CD4-positive, alpha-beta memory T cell (primary cell): ENCODE data around the gene MLH3. TPM values are rescaled to one million over a fixed set of nuclear protein-coding genes. Genes with fewer than 3 reads are reported as not detected.
A peak's percentile ranks its signal among the peaks of the same experiment; 100 is the strongest.

Experiments used
- CTCF ChIA-PET: fragments of 350-600 bp; sonication (Branson Sonifier 250); formaldehyde crosslinking; loops from one replicate; lab custom pipeline; 2021; ENCODE audit warnings: inconsistent platforms; ENCODE audit not compliant: partially characterized antibody; lab: Charles Lee
- POLR2A ChIA-PET: fragments of 350-600 bp; sonication (Branson Sonifier 250); formaldehyde crosslinking; loops from one replicate; lab custom pipeline; 2021; ENCODE audit not compliant: partially characterized antibody; lab: Charles Lee
- DNase-seq, 5 donors: peaks; one replicate each; pipeline versions ENCODE4 v3.0.0 to v3.0.0-alpha.2; 2020 to 2022; ENCODE audit warnings: mixed read lengths in 1 of 5
- H3K27ac ChIP-seq: one replicate; pipeline ENCODE4 v1.7.0; 2013; ENCODE audit warnings: low read depth, low read length
- H3K27me3 ChIP-seq: 2 replicates; pipeline ENCODE4 v1.7.0; 2013; ENCODE audit warnings: mild to moderate bottlenecking, low read length, moderate library complexity; ENCODE audit not compliant: insufficient read depth
- H3K36me3 ChIP-seq: 2 replicates; pipeline ENCODE4 v1.7.0; 2013; ENCODE audit warnings: mild to moderate bottlenecking, low read length, moderate library complexity; ENCODE audit not compliant: insufficient read depth
- H3K4me1 ChIP-seq: 2 replicates; pipeline ENCODE4 v1.7.0; 2013; ENCODE audit warnings: mild to moderate bottlenecking, low read length, moderate library complexity; ENCODE audit not compliant: insufficient read depth
- H3K4me3 ChIP-seq, 2 donors: one replicate each; pipeline ENCODE4 v1.7.0; 2013; ENCODE audit warnings: low read length in 2 of 2, mild to moderate bottlenecking in 1 of 2
- H3K9me3 ChIP-seq, 2 donors: one replicate each; pipeline ENCODE4 v1.7.0; 2013; ENCODE audit warnings: low read length in 2 of 2, control low read depth in 1 of 2; ENCODE audit not compliant: control insufficient read depth in 1 of 2
- H3K27ac Mint-ChIP-seq, 7 donors: one replicate each; pipeline ENCODE4 v1.8.0; 2020 to 2021; ENCODE audit warnings: mixed read lengths in 7 of 7, mild to moderate bottlenecking in 6 of 7, inconsistent platforms in 3 of 7, moderate library complexity in 3 of 7
- H3K27me3 Mint-ChIP-seq, 2 donors: one replicate each; pipeline ENCODE4 v1.8.0; 2020 to 2021; ENCODE audit warnings: mixed read lengths in 2 of 2
- H3K36me3 Mint-ChIP-seq, 2 donors: one replicate each; pipeline ENCODE4 v1.8.0; 2020 to 2021; ENCODE audit warnings: mixed read lengths in 2 of 2, inconsistent platforms in 1 of 2, mild to moderate bottlenecking in 1 of 2
- H3K4me1 Mint-ChIP-seq, 4 donors: one replicate each; pipeline ENCODE4 v1.8.0; 2020 to 2021; ENCODE audit warnings: mixed read lengths in 4 of 4, mild to moderate bottlenecking in 1 of 4
- H3K4me3 Mint-ChIP-seq, 8 donors: one replicate each; pipeline ENCODE4 v1.8.0; 2020 to 2021; ENCODE audit warnings: mixed read lengths in 8 of 8, mild to moderate bottlenecking in 7 of 8, moderate library complexity in 6 of 8, inconsistent platforms in 3 of 8
- H3K9me3 Mint-ChIP-seq, 8 donors: one replicate each; pipeline ENCODE4 v1.8.0; 2020 to 2021; ENCODE audit warnings: mixed read lengths in 8 of 8, mild to moderate bottlenecking in 5 of 8, inconsistent platforms in 3 of 8, moderate library complexity in 1 of 8
- intact Hi-C: fragments of 100-400 bp; cut with micrococcal nuclease; formaldehyde crosslinking; loops from one replicate; pipeline ENCODE4 v1.15.1; 2023
- polyA plus RNA-seq, 2 donors: library from polyadenylated mRNA; unstranded; fragments of 300-500 nt; fragmentation: Illumina TruSeq; gene quantifications; one replicate each; pipeline ENCODE4 v1.2.3, GENCODE V29; 2021
- total RNA-seq, 2 experiments: library from RNA; stranded (reverse); gene quantifications; one replicate each; pipeline ENCODE4 v1.2.3, GENCODE V29; 2021

MLH3 gene
- total and polyA plus RNA-seq, 4 experiments from 2014 or later: 3.9 to 26.8 (median 18.8) TPM

DNA sequence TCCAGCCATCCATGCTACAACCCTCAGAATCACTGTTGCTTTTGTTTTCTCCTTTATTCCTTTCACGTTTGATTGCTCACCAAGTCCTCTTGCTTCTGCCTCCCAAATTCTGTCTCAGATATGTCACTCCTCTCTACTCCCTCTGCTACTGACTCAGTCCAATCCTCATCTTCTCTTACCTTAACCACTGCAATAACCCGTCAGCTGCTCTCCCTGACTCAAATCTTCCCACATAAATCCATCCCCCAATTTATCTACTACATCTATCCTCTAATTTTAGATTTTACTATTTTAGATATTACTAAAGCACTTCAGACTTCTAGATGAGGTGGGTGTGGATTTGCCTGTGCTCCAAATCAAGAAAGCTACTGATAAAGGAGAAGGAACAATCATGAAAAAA lies 25.4 kb downstream of the MLH3 start:
- peaks cover 3% of the 10 kb centered on the region for H3K36me3 ChIP-seq
- no peaks in the 10 kb centered on the region for H3K27me3 ChIP-seq
- Mint-ChIP-seq H3K9me3 (no peaks in the 10 kb centered on the region), H3K4me3 (no peak overlapping the region), H3K27me3 (no peaks in the 10 kb centered on the region), H3K4me1 (peaks cover 0 to 2% (median under 1%) of the 10 kb centered on the region in 4 donors), H3K27ac (no peak overlapping the region), H3K36me3 (peaks cover 28 to 39% of the 10 kb centered on the region in 2 donors)
- H3K27ac ChIP-seq: no peak overlapping the region
- ChIA-PET CTCF (interaction anchor here (1.6 kb wide), 1 partner anchor 61 kb away, joined by 4 read pairs; no protein-coding TSS in a partner anchor), POLR2A (no interaction called here)
- H3K4me1 ChIP-seq: no peaks in the 10 kb centered on the region
- no peak for DNase-seq
- H3K4me3 ChIP-seq: no peak overlapping the region
- no peaks in the 10 kb centered on the region for H3K9me3 ChIP-seq
- intact Hi-C loops: no loop called here

- ChIA-PET CTCF (interaction anchor here (1.5 to 1.6 kb wide), 2 partner anchors 11 to 62 kb away, joined by 4 to 5 read pairs; no protein-coding TSS in a partner anchor), POLR2A (no interaction called here)
- Mint-ChIP-seq H3K27ac (no peak overlapping the region), H3K4me3 (no peak overlapping the region), H3K36me3 (peaks cover 24 to 36% of the 10 kb centered on the region in 2 donors), H3K9me3 (no peaks in the 10 kb centered on the region), H3K4me1 (peaks cover 0 to 3% (median under 1%) of the 10 kb centered on the region in 4 donors), H3K27me3 (no peaks in the 10 kb centered on the region)
- no peak for DNase-seq
- no peak overlapping the region for H3K27ac ChIP-seq
- peaks cover 3% of the 10 kb centered on the region for H3K36me3 ChIP-seq
- H3K9me3 ChIP-seq: no peaks in the 10 kb centered on the region
- intact Hi-C loops: no loop called here
- H3K4me1 ChIP-seq: no peaks in the 10 kb centered on the region
- H3K4me3 ChIP-seq: no peak overlapping the region
- H3K27me3 ChIP-seq: no peaks in the 10 kb centered on the region
Observed at GRCh38 chr14:75025082-75025481, 26.2 kb downstream of the MLH3 start.

DNA sequence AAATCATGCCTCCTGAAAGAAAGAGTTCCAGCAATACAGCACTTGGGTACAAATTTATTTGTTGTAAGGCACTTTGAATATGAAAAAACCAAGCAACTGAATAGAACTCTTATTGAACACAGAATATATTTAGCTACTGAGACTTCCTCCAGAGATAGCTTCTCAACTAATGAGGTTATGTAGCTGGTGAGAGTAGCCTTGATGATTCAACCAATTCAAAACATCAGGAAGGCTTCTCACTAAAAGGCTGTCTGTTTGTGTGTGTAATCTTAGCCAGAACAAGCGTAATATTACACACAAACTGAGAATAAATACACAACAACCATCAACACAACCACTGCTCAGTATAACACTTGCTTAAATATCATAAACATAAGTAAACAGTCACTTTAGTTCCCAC lies 28.2 kb downstream of the MLH3 start:
- Histone ChIP-seq H3K4me3 (no peak overlapping the region), H3K9me3 (no peaks in the 10 kb centered on the region), H3K27ac (no peak overlapping the region), H3K27me3 (no peaks in the 10 kb centered on the region), H3K36me3 (peaks cover 8% of the 10 kb centered on the region), H3K4me1 (no peaks in the 10 kb centered on the region)
- intact Hi-C loops: no loop called here
- H3K27ac Mint-ChIP-seq: peak overlapping the region in 1 of 7 donors; percentile 25
- no peaks in the 10 kb centered on the region for H3K27me3 Mint-ChIP-seq
- peaks cover 35 to 42% of the 10 kb centered on the region in 2 donors for H3K36me3 Mint-ChIP-seq
- DNase-seq: no peak
- ChIA-PET POLR2A (interaction anchor here (1.1 kb wide), 1 partner anchor 59 kb away, joined by 3 read pairs; no protein-coding TSS in a partner anchor), CTCF (interaction anchor here (0.9 to 1.4 kb wide), 7 partner anchors 18 to 162 kb away, joined by 3 to 5 read pairs (median 4); no protein-coding TSS in a partner anchor)
- peaks cover 0 to 3% (median under 1%) of the 10 kb centered on the region in 4 donors for H3K4me1 Mint-ChIP-seq
- no peaks in the 10 kb centered on the region for H3K9me3 Mint-ChIP-seq
- no peak overlapping the region for H3K4me3 Mint-ChIP-seq

- intact Hi-C loops: no loop called here
- Mint-ChIP-seq H3K4me3 (no peak overlapping the region), H3K27ac (peak overlapping the region in 1 of 7 donors; percentile 25), H3K27me3 (no peaks in the 10 kb centered on the region), H3K9me3 (no peaks in the 10 kb centered on the region), H3K4me1 (peaks cover 0 to 2% (median under 1%) of the 10 kb centered on the region in 4 donors), H3K36me3 (peaks cover 33 to 41% of the 10 kb centered on the region in 2 donors)
- Histone ChIP-seq H3K27me3 (no peaks in the 10 kb centered on the region), H3K36me3 (peaks cover 9% of the 10 kb centered on the region), H3K4me1 (no peaks in the 10 kb centered on the region), H3K27ac (no peak overlapping the region), H3K9me3 (no peaks in the 10 kb centered on the region), H3K4me3 (no peak overlapping the region)
- ChIA-PET CTCF (interaction anchor here (0.9 to 1.4 kb wide), 7 partner anchors 17 to 162 kb away, joined by 3 to 5 read pairs (median 4); no protein-coding TSS in a partner anchor), POLR2A (no interaction called here)
- peak in 1 of 5 donors; percentile 8 for DNase-seq
Observed at GRCh38 chr14:75022655-75023054, 28.6 kb downstream of the MLH3 start.

DNA sequence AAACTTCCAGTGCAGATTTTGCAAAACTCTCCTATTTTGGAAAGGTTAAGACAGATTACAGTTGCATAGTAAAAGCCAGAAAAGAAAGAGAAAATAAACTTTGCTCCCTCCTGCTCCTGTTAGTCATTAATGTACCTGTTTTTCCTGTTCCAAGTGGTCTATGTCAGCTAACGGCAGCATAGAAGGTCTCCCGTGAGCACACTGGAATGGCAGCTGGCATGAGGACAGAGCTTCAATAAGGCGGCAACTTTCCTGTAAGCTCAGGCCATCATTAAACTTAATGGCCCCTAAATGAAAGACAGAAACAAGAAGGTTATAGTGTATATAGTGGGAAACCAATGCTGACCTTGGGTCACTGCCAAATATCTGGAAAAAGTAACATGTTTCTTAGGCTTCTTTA lies 32.6 kb downstream of the MLH3 start:
- Histone ChIP-seq H3K9me3 (no peaks in the 10 kb centered on the region), H3K36me3 (peaks cover 38% of the 10 kb centered on the region), H3K4me3 (no peak overlapping the region), H3K27me3 (no peaks in the 10 kb centered on the region), H3K27ac (no peak overlapping the region), H3K4me1 (no peaks in the 10 kb centered on the region)
- no peaks in the 10 kb centered on the region for H3K9me3 Mint-ChIP-seq
- CTCF ChIA-PET: no interaction called here
- DNase-seq: no peak
- peaks cover 0 to 2% (median under 1%) of the 10 kb centered on the region in 4 donors for H3K4me1 Mint-ChIP-seq
- H3K36me3 Mint-ChIP-seq: peaks cover 45 to 69% of the 10 kb centered on the region in 2 donors
- intact Hi-C loops: no loop called here
- POLR2A ChIA-PET: no interaction called here
- no peak overlapping the region for H3K4me3 Mint-ChIP-seq
- no peaks in the 10 kb centered on the region for H3K27me3 Mint-ChIP-seq
- H3K27ac Mint-ChIP-seq: peak overlapping the region in 1 of 7 donors; percentile 32

GRCh38 chr14:75016815-75017214 lies 34.5 kb downstream of the MLH3 start:
- Mint-ChIP-seq H3K36me3 (peaks cover 39 to 70% of the 10 kb centered on the region in 2 donors), H3K4me1 (peaks cover under 1 to 4% (median 2%) of the 10 kb centered on the region in 4 donors), H3K4me3 (no peak overlapping the region), H3K27me3 (no peaks in the 10 kb centered on the region), H3K9me3 (no peaks in the 10 kb centered on the region), H3K27ac (peak overlapping the region in 3 of 7 donors; percentile 12 to 79 (median 19))
- ChIA-PET CTCF (no interaction called here), POLR2A (no interaction called here)
- H3K4me3 ChIP-seq: no peak overlapping the region
- no peak for DNase-seq
- H3K9me3 ChIP-seq: no peaks in the 10 kb centered on the region
- no peaks in the 10 kb centered on the region for H3K4me1 ChIP-seq
- peaks cover 48% of the 10 kb centered on the region for H3K36me3 ChIP-seq
- H3K27me3 ChIP-seq: no peaks in the 10 kb centered on the region
- intact Hi-C loops: no loop called here
- H3K27ac ChIP-seq: no peak overlapping the region

GRCh38 chr14:75015496-75015895 lies 35.8 kb downstream of the MLH3 start:
- ChIA-PET POLR2A (no interaction called here), CTCF (interaction anchor here (1.1 kb wide), 1 partner anchor 19 kb away, joined by 3 read pairs; no protein-coding TSS in a partner anchor)
- Histone ChIP-seq H3K9me3 (no peaks in the 10 kb centered on the region), H3K4me1 (no peaks in the 10 kb centered on the region), H3K36me3 (peaks cover 48% of the 10 kb centered on the region), H3K4me3 (no peak overlapping the region), H3K27me3 (no peaks in the 10 kb centered on the region), H3K27ac (no peak overlapping the region)
- Mint-ChIP-seq H3K4me3 (no peak overlapping the region), H3K27me3 (no peaks in the 10 kb centered on the region), H3K4me1 (peaks cover 7 to 14% (median 11%) of the 10 kb centered on the region in 4 donors), H3K36me3 (peaks cover 35 to 67% of the 10 kb centered on the region in 2 donors), H3K9me3 (no peaks in the 10 kb centered on the region), H3K27ac (peak overlapping the region in 1 of 7 donors; percentile 62)
- no peak for DNase-seq
- intact Hi-C loops: no loop called here
